ENCODE results near the gene CEP41.

- TF ChIP-seq MAX (IDR thresholded peaks at IDR 0.05; ENCODE audit: low read depth, low read length), result no peak
- TF ChIP-seq CTCF (IDR thresholded peaks at IDR 0.05; ENCODE audit: low read depth, low read length), result no peak
- no peak for TF ChIP-seq POLR2A (IDR thresholded peaks at IDR 0.05; ENCODE audit: extremely low read depth, insufficient read length)
- TF ChIP-seq MYC (IDR thresholded peaks at IDR 0.05; ENCODE audit: low read depth, low read length), result no peak
Observed at GRCh38 chr7:130397051-130397757, 43.6 kb downstream of the CEP41 start.
